SK-N-SH treated with all-trans-retinoic acid at 6 μM for 48 hours (cell line): ENCODE measurements around the gene MTREX.

Source experiments
- BACH2 ChIP-seq: fragments of 250-450 bp; sonication (Bioruptor Pico); IDR thresholded peaks from 2 replicates; pipeline ENCODE4 v1.9.0; 2021; ENCODE audit warnings: mild to moderate bottlenecking, borderline replicate concordance
- CSDC2 ChIP-seq: fragments of 250-450 bp; sonication (Bioruptor Pico); IDR thresholded peaks from 2 replicates; pipeline ENCODE4 v1.5.0; 2020; ENCODE audit warnings: mild to moderate bottlenecking, moderate library complexity
- GLIS3 ChIP-seq: fragments of 250-450 bp; sonication (Bioruptor Pico); IDR thresholded peaks from 2 replicates; pipeline ENCODE4 v1.5.0; 2020; ENCODE audit warnings: mild to moderate bottlenecking, moderate library complexity
- ISL1 ChIP-seq: fragments of 250-450 bp; sonication (Bioruptor Pico); IDR thresholded peaks from 2 replicates; pipeline ENCODE4 v2.1.2; 2022; ENCODE audit warnings: mild to moderate bottlenecking, moderate library complexity
- PPARA ChIP-seq: fragments of 250-450 bp; sonication (Bioruptor Pico); IDR thresholded peaks from 2 replicates; pipeline ENCODE4 v1.5.0; 2020; ENCODE audit warnings: mild to moderate bottlenecking, borderline replicate concordance
- RARB ChIP-seq: fragments of 250-450 bp; sonication (Bioruptor Pico); IDR thresholded peaks from 2 replicates; pipeline ENCODE4 v1.8.0; 2021; ENCODE audit warnings: mild to moderate bottlenecking, moderate library complexity
- TCF4 ChIP-seq: fragments of 250-450 bp; sonication (Bioruptor Pico); IDR thresholded peaks from 2 replicates; pipeline ENCODE4 v1.8.0; 2021; ENCODE audit warnings: mild to moderate bottlenecking, moderate library complexity, borderline replicate concordance
- TOX ChIP-seq: fragments of 250-450 bp; sonication (Bioruptor Pico); IDR thresholded peaks from 2 replicates; pipeline ENCODE4 v1.8.0; 2021; ENCODE audit warnings: mild to moderate bottlenecking, moderate library complexity, borderline replicate concordance
- ZFP3 ChIP-seq: fragments of 250-450 bp; sonication (Bioruptor Pico); IDR thresholded peaks from 2 replicates; pipeline ENCODE4 v1.5.0; 2020; ENCODE audit warnings: mild to moderate bottlenecking, moderate library complexity
- ZFP30 ChIP-seq: fragments of 450-650 bp; formaldehyde crosslinking; IDR thresholded peaks from 2 replicates; pipeline ENCODE4 v1.5.0; 2022; ENCODE audit warnings: mild to moderate bottlenecking, moderate library complexity
- ZNF565 ChIP-seq: fragments of 450-650 bp; formaldehyde crosslinking; conservative IDR thresholded peaks from 2 replicates; pipeline ENCODE4 v1.5.0; 2020; ENCODE audit warnings: low read depth, mild to moderate bottlenecking, moderate library complexity
- ZNF70 ChIP-seq: fragments of 450-650 bp; formaldehyde crosslinking; IDR thresholded peaks from 2 replicates; pipeline ENCODE4 v1.5.0; 2020; ENCODE audit warnings: mild to moderate bottlenecking, moderate library complexity
- TF ChIP-seq, protein P1 (sequence below): fragments of 250-450 bp; sonication (Bioruptor Pico); IDR thresholded peaks from 2 replicates; pipeline ENCODE4 v1.8.0; 2020; ENCODE audit warnings: mild to moderate bottlenecking, moderate library complexity, borderline replicate concordance
- TF ChIP-seq, protein P2 (sequence below): fragments of 250-450 bp; sonication (Bioruptor Pico); IDR thresholded peaks from 2 replicates; pipeline ENCODE4 v1.5.1; 2020; ENCODE audit warnings: low read depth, mild to moderate bottlenecking, moderate library complexity

DNA sequence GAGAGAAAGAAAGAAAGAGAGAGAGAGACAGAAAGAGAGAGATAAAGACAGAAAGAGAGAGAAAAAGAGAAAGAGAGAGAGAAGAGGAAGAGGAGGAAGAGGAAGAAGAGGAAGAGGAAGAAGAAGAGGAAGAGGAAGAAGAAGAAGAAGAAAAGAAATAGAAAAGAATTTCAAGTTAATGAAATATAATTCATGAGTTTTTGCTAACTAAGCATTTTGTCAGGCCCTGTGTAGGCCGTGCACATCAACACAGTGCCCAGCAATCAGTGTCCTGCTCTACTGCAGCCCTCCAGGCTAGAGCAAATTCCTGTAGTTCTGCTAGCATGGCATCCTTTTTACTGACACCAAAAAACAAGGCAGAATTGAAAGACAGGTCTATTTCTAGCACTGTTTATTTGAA is 164.9 kb downstream of the MTREX start:
- TF ChIP-seq, protein P1, sequence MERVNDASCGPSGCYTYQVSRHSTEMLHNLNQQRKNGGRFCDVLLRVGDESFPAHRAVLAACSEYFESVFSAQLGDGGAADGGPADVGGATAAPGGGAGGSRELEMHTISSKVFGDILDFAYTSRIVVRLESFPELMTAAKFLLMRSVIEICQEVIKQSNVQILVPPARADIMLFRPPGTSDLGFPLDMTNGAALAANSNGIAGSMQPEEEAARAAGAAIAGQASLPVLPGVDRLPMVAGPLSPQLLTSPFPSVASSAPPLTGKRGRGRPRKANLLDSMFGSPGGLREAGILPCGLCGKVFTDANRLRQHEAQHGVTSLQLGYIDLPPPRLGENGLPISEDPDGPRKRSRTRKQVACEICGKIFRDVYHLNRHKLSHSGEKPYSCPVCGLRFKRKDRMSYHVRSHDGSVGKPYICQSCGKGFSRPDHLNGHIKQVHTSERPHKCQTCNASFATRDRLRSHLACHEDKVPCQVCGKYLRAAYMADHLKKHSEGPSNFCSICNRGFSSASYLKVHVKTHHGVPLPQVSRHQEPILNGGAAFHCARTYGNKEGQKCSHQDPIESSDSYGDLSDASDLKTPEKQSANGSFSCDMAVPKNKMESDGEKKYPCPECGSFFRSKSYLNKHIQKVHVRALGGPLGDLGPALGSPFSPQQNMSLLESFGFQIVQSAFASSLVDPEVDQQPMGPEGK: no peak
- TF ChIP-seq RARB (CRISPR knock-in tag): no peak
- no peak for TF ChIP-seq ZNF565 (CRISPR knock-in tag)
- TF ChIP-seq, protein P2, sequence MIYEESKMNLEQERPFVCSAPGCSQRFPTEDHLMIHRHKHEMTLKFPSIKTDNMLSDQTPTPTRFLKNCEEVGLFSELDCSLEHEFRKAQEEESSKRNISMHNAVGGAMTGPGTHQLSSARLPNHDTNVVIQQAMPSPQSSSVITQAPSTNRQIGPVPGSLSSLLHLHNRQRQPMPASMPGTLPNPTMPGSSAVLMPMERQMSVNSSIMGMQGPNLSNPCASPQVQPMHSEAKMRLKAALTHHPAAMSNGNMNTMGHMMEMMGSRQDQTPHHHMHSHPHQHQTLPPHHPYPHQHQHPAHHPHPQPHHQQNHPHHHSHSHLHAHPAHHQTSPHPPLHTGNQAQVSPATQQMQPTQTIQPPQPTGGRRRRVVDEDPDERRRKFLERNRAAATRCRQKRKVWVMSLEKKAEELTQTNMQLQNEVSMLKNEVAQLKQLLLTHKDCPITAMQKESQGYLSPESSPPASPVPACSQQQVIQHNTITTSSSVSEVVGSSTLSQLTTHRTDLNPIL (CRISPR knock-in tag): no peak
- no peak for TF ChIP-seq ZNF70 (CRISPR knock-in tag)
- TF ChIP-seq GLIS3 (CRISPR knock-in tag): no peak
- TF ChIP-seq PPARA (CRISPR knock-in tag): no peak
- no peak for TF ChIP-seq ISL1
- no peak for TF ChIP-seq ZFP30 (CRISPR knock-in tag)
- TF ChIP-seq TCF4 (CRISPR knock-in tag): no peak
- no peak for TF ChIP-seq CSDC2 (CRISPR knock-in tag)
- no peak for TF ChIP-seq ZFP3 (CRISPR knock-in tag)
- no peak for TF ChIP-seq BACH2
- TF ChIP-seq TOX (CRISPR knock-in tag): no peak
